ENCODE measurements around the gene RSPH6A. TPM values are rescaled to one million over a fixed set of nuclear protein-coding genes. Genes with fewer than 3 reads are reported as not detected.
A peak's percentile ranks its signal among the peaks of the same experiment; 100 is the strongest.

RSPH6A gene
- total RNA-seq, 2 donors from 2014 or later: 0.50 to 5.2 TPM

DNA sequence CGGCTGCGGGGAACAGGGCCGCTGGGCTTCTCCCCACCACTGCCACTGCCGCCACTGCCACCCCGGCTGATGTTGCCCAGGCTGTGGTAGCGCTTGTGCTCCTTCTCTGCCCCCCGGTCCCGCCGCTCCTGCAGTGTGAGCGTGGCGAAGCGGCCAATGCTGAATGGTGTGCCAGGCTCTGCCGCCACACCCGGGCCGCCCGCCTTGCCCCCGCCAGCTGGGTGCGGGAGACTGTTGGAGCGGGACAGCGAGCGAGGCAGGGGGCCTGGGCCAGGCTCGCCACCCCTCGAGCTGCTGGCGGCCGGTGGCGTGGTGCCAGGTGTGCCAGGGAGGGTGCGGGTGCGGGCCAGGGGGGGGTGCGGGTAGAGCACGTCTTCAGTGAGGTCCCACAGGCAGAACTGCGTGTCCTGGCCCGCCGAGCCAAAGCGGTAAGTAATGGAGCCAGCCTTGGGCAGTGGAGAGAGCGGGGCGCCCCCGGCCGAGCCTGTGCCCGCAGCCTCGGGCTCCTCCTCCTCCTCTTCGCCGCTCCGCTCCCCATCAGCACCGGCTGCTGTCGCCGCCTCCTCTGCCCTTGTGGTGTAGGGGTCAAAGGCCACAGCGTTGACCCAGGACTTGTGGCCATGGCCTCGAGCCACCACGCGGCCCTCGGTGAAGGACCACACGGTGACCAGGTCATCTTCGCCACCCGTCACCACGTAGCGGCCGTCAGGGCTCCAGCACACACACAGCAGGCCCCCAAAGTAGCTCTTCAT is 29.2 kb downstream of the RSPH6A start:
- no peak overlapping the region for H3K27ac ChIP-seq
- 90% methylated on average over 51 of the region's 57 CpGs for WGBS

DNA sequence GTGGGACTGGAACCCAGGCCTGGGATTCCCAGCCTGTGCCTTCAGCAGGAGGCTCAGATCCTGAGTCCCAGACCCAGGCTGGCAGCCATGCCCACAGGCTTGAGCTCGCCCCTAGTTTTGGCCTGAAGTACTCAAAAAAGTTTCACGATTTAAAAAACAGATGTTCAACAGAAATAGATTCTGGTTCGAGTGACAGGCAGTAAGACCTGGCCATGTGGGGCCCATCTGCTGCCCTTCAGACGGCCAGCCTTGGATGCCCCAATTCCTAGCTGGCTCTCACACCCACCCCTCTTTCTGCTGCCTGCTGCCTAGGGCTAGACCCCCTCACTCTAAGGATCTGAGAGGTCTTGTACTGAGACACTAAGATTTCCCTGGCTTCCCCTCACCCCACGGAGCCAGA is 30.0 kb downstream of the RSPH6A start:
- 73% methylated on average over 5 of the region's 5 CpGs for WGBS
- peak overlapping the region in 1 of 2 donors; percentile 89 for H3K27ac ChIP-seq
- no peak overlapping the region for H3K4me3 ChIP-seq
- H3K27me3 ChIP-seq (replicated peaks; ENCODE audit: insufficient read depth): no peaks in the 10 kb centered on the region
- no peaks in the 10 kb centered on the region for H3K36me3 ChIP-seq
- DNase-seq (ENCODE audit: low spot score): no peak
- peaks cover 13% of the 10 kb centered on the region for H3K4me1 ChIP-seq (replicated peaks)
- no peaks in the 10 kb centered on the region for H3K9me3 ChIP-seq
- TF ChIP-seq POLR2A (IDR thresholded peaks at IDR 0.05) (no peak), POLR2AphosphoS5 (IDR thresholded peaks at IDR 0.05) (no peak)
- TF ChIP-seq, protein P1, sequence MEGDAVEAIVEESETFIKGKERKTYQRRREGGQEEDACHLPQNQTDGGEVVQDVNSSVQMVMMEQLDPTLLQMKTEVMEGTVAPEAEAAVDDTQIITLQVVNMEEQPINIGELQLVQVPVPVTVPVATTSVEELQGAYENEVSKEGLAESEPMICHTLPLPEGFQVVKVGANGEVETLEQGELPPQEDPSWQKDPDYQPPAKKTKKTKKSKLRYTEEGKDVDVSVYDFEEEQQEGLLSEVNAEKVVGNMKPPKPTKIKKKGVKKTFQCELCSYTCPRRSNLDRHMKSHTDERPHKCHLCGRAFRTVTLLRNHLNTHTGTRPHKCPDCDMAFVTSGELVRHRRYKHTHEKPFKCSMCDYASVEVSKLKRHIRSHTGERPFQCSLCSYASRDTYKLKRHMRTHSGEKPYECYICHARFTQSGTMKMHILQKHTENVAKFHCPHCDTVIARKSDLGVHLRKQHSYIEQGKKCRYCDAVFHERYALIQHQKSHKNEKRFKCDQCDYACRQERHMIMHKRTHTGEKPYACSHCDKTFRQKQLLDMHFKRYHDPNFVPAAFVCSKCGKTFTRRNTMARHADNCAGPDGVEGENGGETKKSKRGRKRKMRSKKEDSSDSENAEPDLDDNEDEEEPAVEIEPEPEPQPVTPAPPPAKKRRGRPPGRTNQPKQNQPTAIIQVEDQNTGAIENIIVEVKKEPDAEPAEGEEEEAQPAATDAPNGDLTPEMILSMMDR (IDR thresholded peaks at IDR 0.05): no peak
- intact Hi-C loops (cut with DNase I): no loop called here

More for the DNA sequence above, 29.2 kb downstream of the RSPH6A start:
- Histone ChIP-seq H3K4me3 (no peak overlapping the region), H3K36me3 (no peaks in the 10 kb centered on the region), H3K4me1 (replicated peaks) (peaks cover 13% of the 10 kb centered on the region), H3K27me3 (replicated peaks; ENCODE audit: insufficient read depth) (no peaks in the 10 kb centered on the region), H3K9me3 (no peaks in the 10 kb centered on the region)
- DNase-seq (ENCODE audit: low spot score): no peak
- TF ChIP-seq, protein P1 (IDR thresholded peaks at IDR 0.05): no peak
- TF ChIP-seq POLR2A (IDR thresholded peaks at IDR 0.05) (no peak), POLR2AphosphoS5 (IDR thresholded peaks at IDR 0.05) (no peak)
- intact Hi-C loops (cut with DNase I): no loop called here

DNA sequence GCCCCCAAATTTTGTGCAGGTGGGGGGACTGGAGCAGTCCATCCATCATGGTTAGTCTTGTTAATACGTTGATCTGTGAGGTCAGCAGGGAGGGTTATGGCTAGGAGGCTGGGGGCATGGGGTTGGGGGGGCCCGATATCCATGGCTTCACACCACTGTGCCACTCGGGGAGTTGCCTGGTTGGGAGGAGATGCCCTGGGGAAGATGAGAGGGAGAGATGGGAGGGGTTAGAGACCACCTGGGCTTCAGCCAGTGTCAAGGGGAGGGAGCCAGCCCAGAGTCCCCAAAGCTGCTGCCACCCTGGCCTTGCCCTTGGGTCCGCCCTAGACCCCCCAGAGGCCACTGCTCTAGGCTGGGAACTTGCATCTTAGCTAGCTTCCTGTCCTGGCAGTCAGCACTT is 31.0 kb downstream of the RSPH6A start:
- WGBS: 81% methylated on average over 4 of the region's 4 CpGs
- Histone ChIP-seq H3K4me1 (replicated peaks) (peaks cover 18% of the 10 kb centered on the region), H3K27ac (peak overlapping the region; percentile 82 to 89), H3K27me3 (replicated peaks; ENCODE audit: insufficient read depth) (no peaks in the 10 kb centered on the region), H3K36me3 (no peaks in the 10 kb centered on the region), H3K4me3 (no peak overlapping the region), H3K9me3 (no peaks in the 10 kb centered on the region)
- no peak for DNase-seq (ENCODE audit: low spot score)
- intact Hi-C loops (cut with DNase I): no loop called here
- TF ChIP-seq POLR2A (IDR thresholded peaks at IDR 0.05) (no peak), POLR2AphosphoS5 (IDR thresholded peaks at IDR 0.05) (no peak)
- TF ChIP-seq, protein P1 (IDR thresholded peaks at IDR 0.05): no peak

DNA sequence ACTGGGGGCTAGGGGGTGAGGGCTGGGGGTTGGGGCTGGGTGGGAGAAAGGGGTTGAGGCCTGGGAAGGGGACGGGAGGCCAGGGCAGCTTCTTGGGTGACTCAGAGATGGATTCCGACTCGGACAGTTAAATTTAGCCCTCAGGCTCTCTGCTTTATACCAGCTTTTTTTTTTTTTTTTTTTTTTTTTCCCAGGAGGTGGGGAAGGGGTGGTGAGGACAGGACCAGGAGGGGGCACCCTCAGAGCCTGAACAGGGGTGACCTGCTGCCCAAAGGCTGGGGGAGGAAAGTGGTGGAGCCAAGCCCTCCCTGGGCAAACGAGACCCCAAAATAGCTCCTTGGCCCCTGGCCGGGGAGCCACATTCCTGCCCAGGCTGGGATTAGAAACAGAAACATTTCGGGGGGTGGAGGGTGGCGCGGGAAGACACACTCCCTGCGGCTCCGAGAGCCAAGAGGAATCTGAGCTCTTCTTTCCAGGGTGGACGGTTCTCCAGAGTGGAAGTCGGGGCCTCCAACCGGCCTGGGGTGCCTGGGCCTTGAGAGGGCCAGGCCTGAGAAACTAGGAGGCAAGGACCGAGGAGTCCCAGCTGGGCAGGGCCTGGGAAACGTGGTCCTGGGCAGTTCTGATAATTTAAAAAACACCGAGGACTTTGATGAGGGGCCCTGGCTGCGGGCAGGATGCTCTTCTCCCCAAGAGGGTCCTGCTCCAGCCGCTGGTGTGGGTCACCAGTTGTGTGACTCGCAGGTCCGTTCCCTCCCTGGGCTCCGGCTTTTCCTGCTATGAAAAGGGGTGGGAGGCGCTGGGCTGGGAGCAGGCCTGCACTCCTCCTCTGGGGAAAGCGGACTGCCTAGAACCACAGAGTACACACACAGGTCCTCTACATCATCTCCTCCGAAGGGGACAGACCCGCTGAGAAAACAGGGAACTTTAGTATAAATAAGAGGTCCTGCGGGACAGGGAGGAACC is 32.0 kb downstream of the RSPH6A start:
- Histone ChIP-seq H3K4me1 (replicated peaks) (peaks cover 18% of the 10 kb centered on the region), H3K27me3 (replicated peaks; ENCODE audit: insufficient read depth) (no peaks in the 10 kb centered on the region), H3K9me3 (no peaks in the 10 kb centered on the region), H3K4me3 (peak overlapping the region; percentile 30 to 48), H3K27ac (peak overlapping the region; percentile 82 to 89), H3K36me3 (peaks cover 0 to 5% of the 10 kb centered on the region in 2 donors)
- intact Hi-C loops (cut with DNase I): no loop called here
- WGBS: 29% methylated on average over 26 of the region's 26 CpGs
- peak; percentile 65 for DNase-seq (ENCODE audit: low spot score)
- TF ChIP-seq POLR2A (IDR thresholded peaks at IDR 0.05): no peak
- TF ChIP-seq POLR2AphosphoS5 (IDR thresholded peaks at IDR 0.05): peak; percentile 72
- TF ChIP-seq, protein P1 (IDR thresholded peaks at IDR 0.05): no peak

All from prostate gland (tissue), 2 donors.